Pancreas (tissue), 10 donors: Measurements from ENCODE around the gene ASCL4. TPM values are rescaled to one million over a fixed set of nuclear protein-coding genes. Genes with fewer than 3 reads are reported as not detected.
A peak's percentile ranks its signal among the peaks of the same experiment; 100 is the strongest.

Experiments used
- ATAC-seq, 4 donors: fragments of 200-7000 bp; cut with Tn5 transposase; one replicate each; pipeline versions ENCODE4 v1.8.0 to v1.9.1; 2020; ENCODE audit warnings: mild to moderate bottlenecking in 4 of 4, moderate library complexity in 4 of 4
- DNase-seq, 6 donors: peaks; one replicate each; pipeline ENCODE4 v3.0.0-alpha.2; 2020
- FAIRE-seq: peaks from 2 replicates; lab custom pipeline; 2012; peaks lifted over from hg19 to GRCh38; lab: Jason Lieb, UNC
- H3K27ac ChIP-seq, 4 donors: fragments of 200-600 bp; sonication (generic); 1 replicate in 3 of 4; 2 replicates in 1 of 4; pipeline versions ENCODE4 v1.5.0 to v1.8.0; 2020
- H3K27me3 ChIP-seq, 4 donors: fragments of 200-600 bp; one replicate each; pipeline ENCODE4 v1.8.0; 2021
- H3K36me3 ChIP-seq, 3 donors: fragments of 200-600 bp; sonication (generic) in 1 of 3; one replicate each; pipeline versions ENCODE4 v1.5.0 to v1.8.0; 2020 to 2021
- H3K4me1 ChIP-seq, 3 donors: fragments of 200-600 bp; one replicate each; pipeline ENCODE4 v1.8.0; 2021
- H3K4me3 ChIP-seq, 4 donors: fragments of 200-600 bp; sonication (generic) in 2 of 4; one replicate each; pipeline versions ENCODE4 v1.5.0 to v1.8.0; 2020 to 2021
- H3K9me3 ChIP-seq, 4 donors: fragments of 200-600 bp; one replicate each; pipeline ENCODE4 v1.8.0; 2021
- CTCF ChIP-seq, 4 donors: fragments of 200-600 bp; sonication (generic) in 3 of 4; IDR thresholded peaks; one replicate each; pipeline versions ENCODE4 v1.5.0 to v1.8.0; 2021; ENCODE audit warnings: antibody characterized with exemption in 4 of 4
- WGBS, 2 donors: extraction: QIAGEN DNeasy Blood & Tissue Kit; methylation state at CpG; one replicate each; pipeline ENCODE4 v1.1.7; 2013; 5-methylcytosine and 5-hydroxymethylcytosine counted together
- intact Hi-C, 3 donors: fragments of 100-400 bp; cut with DNase I; formaldehyde crosslinking; loops; one replicate each; pipeline versions ENCODE4 v1.11.1 to v1.14.2; 2022
- polyA plus RNA-seq, 2 donors: library from polyadenylated mRNA; stranded (reverse); fragments of 200-250 nt; gene quantifications; one replicate each; pipeline ENCODE4 v1.2.3, GENCODE V29; 2013
- total RNA-seq, 6 donors: library from RNA; stranded (reverse); fragmentation: NEBNext Ultra II Directional in 4 of 6; extraction: Animal tissue kit (Norgen Biotek cat#: 25700) in 4 of 6; gene quantifications; one replicate each; pipeline versions ENCODE4 v1.2.1 to v1.2.4, GENCODE V29; 2021 to 2023
- donor health status: healthy with polysubstance abuse.
- donor health status: DM: no; HTN: no; CAD: no; lungs with moderate emphysema.
- donor health status: DM: no; HTN: no; CAD: no.
- donor health status: control.
- donor health status: control.
- donor health status: Bipolar disorder and iron deficiency.
- donor health status: DM: yes; HTN: yes; CAD: no.
- donor health status: DM: no; HTN: no; CAD: no.
- donor health status: DM: no; HTN: no; CAD: no.
- donor health status: DM: yes; HTN: yes; CAD: no.

Gene ASCL4
- total and polyA plus RNA-seq, 8 donors, result 0.02 TPM; not detected in 7

GRCh38 chr12:107749083-107749482 lies 25.4 kb upstream of the ASCL4 start:
- ATAC-seq (no peak), DNase-seq (no peak), FAIRE-seq (no peak)
- no peaks in the 10 kb centered on the region for H3K4me1 ChIP-seq
- no peaks in the 10 kb centered on the region for H3K9me3 ChIP-seq
- 94 to 96% methylated on average over 1 of the region's 1 CpG for WGBS, 2 donors
- H3K36me3 ChIP-seq, result peaks cover 8 to 39% (median 22%) of the 10 kb centered on the region in 3 donors
- intact Hi-C loops, result no loop called here
- H3K27me3 ChIP-seq, result no peaks in the 10 kb centered on the region
- no peak overlapping the region for H3K27ac ChIP-seq
- no peak for TF ChIP-seq CTCF (IDR thresholded peaks at IDR 0.05)
- no peak overlapping the region for H3K4me3 ChIP-seq

GRCh38 chr12:107759410-107759809 lies 15.1 kb upstream of the ASCL4 start:
- ATAC-seq (peak in 2 of 4 donors; percentile 9 to 49), FAIRE-seq (peak; percentile 9), DNase-seq (no peak)
- H3K9me3 ChIP-seq, result no peaks in the 10 kb centered on the region
- peaks cover 6 to 16% (median 15%) of the 10 kb centered on the region in 3 donors for H3K4me1 ChIP-seq
- H3K36me3 ChIP-seq, result peaks cover 0 to 22% (median 17%) of the 10 kb centered on the region in 3 donors
- H3K27me3 ChIP-seq, result no peaks in the 10 kb centered on the region
- H3K27ac ChIP-seq, result no peak overlapping the region
- TF ChIP-seq CTCF (IDR thresholded peaks at IDR 0.05), result no peak
- intact Hi-C loops, result loop anchor here in 2 of 3 donors (10.0 kb wide), 1 partner anchor 75 kb away; the partner anchor contains the start of gene PWP1 (in 2 of the 2)
- H3K4me3 ChIP-seq, result peak overlapping the region in 1 of 4 donors; percentile 91
- WGBS, 2 donors, result 28 to 32% methylated on average over 3 of the region's 3 CpGs

- Histone ChIP-seq H3K4me3 (peak overlapping the region; percentile 66 to 91 (median 77)), H3K27ac (peak overlapping the region in 2 of 4 donors; percentile 51 to 57), H3K4me1 (peaks cover 6 to 16% (median 15%) of the 10 kb centered on the region in 3 donors), H3K27me3 (no peaks in the 10 kb centered on the region), H3K9me3 (no peaks in the 10 kb centered on the region), H3K36me3 (peaks cover 0 to 15% (median 11%) of the 10 kb centered on the region in 3 donors)
- no peak for TF ChIP-seq CTCF (IDR thresholded peaks at IDR 0.05)
- DNase-seq (peak in 5 of 6 donors; percentile 13 to 70 (median 38)), FAIRE-seq (no peak), ATAC-seq (peak in 3 of 4 donors; percentile 3 to 11 (median 6))
- intact Hi-C loops, result no loop called here
- 1% methylated on average over 30 of the region's 30 CpGs for WGBS, 2 donors
Observed at GRCh38 chr12:107760207-107760808, 14.2 kb upstream of the ASCL4 start.

- Histone ChIP-seq H3K27ac (peak within 1 kb of the TSS in 2 of 4 donors; percentile 51 to 57), H3K4me3 (peak within 1 kb of the TSS; percentile 66 to 91 (median 77)), H3K36me3 (peaks cover 0 to 8% (median 5%) of the 10 kb centered on the region in 3 donors), H3K4me1 (peaks cover 6 to 16% (median 15%) of the 10 kb centered on the region in 3 donors), H3K27me3 (no peaks in the 10 kb centered on the region), H3K9me3 (no peaks in the 10 kb centered on the region)
- FAIRE-seq (no peak), ATAC-seq (peak; percentile 97 to 99 (median 99)), DNase-seq (peak; percentile 93 to 98 (median 95))
- TF ChIP-seq CTCF (IDR thresholded peaks at IDR 0.05), result no peak
- intact Hi-C loops, result no loop called here
- 0 to 1% methylated on average over 66 to 83 of the region's 83 CpGs for WGBS, 2 donors
Observed at GRCh38 chr12:107760809-107761501, 13.5 kb upstream of the ASCL4 start, which contains the start of gene PRDM4. Gene PRDM4, minus strand, starts transcription at chr12:107761137. Its CDS starts 622 bp downstream, at chr12:107760515.
